HepG2 (cell line): Measurements from ENCODE around the gene CDYL. TPM values are rescaled to one million over a fixed set of nuclear protein-coding genes. Genes with fewer than 3 reads are reported as not detected.

Experiments used
- ATAC-seq: fragments of 200-7000 bp; cut with Tn5 transposase; 3 replicates; pipeline ENCODE4 v1.9.1; 2020; ENCODE audit warnings: mild to moderate bottlenecking, moderate library complexity
- BruUV-seq: library from RNA; stranded (reverse); fragments of 400-500 nt; replicated peaks from 2 replicates; lab custom pipeline; 2021; lab: Mats Ljungman, UMichigan
- CTCF ChIA-PET: fragments of 300-600 bp; formaldehyde crosslinking; extraction: SDS; loops from one replicate; lab custom pipeline; 2021; ENCODE audit warnings: low total read pairs, inconsistent platforms, low intra/inter-chr PET ratio; lab: Yijun Ruan, JAX
- POLR2A ChIA-PET: fragments of 350-600 bp; sonication (Branson Sonifier 250); formaldehyde crosslinking; loops from one replicate; lab custom pipeline; 2020; ENCODE audit warnings: antibody characterized with exemption, inconsistent platforms; lab: Yijun Ruan, JAX
- DNase-seq: peaks from one replicate; pipeline ENCODE4 v3.0.0-alpha.2; 2015; ENCODE audit warnings: low spot score
- FAIRE-seq: peaks from 3 replicates; lab custom pipeline; 2011; peaks lifted over from hg19 to GRCh38; lab: Jason Lieb, UNC
- H2AFZ ChIP-seq: one replicate; pipeline ENCODE4 v1.6.1; 2011; ENCODE audit warnings: low read length, inconsistent platforms
- H3K27ac ChIP-seq: fragments of 300-600 bp; 3 replicates; pipeline ENCODE4 v1.8.0; 2011; ENCODE audit warnings: mixed run types, mild to moderate bottlenecking, mixed read lengths, low read length, inconsistent platforms; ENCODE audit not compliant: insufficient read depth; ENCODE audit errors: extremely low read length
- H3K27me3 ChIP-seq, 2 experiments: fragments of 200-600 bp in 1 of 2; 2 replicates in 1 of 2; 3 replicates in 1 of 2; pipeline versions ENCODE4 v1.6.0 to v1.8.0; 2011; ENCODE audit warnings: low read length in 2 of 2, mild to moderate bottlenecking in 2 of 2, moderate library complexity in 2 of 2, inconsistent platforms in 1 of 2; ENCODE audit not compliant: insufficient read depth in 2 of 2, control insufficient read depth in 1 of 2
- H3K36me3 ChIP-seq, 2 experiments: fragments of 200-600 bp in 1 of 2; replicated peaks in 1 of 2; 2 replicates in 1 of 2; 3 replicates in 1 of 2; pipeline versions ENCODE4 v1.5.1 to v1.8.0; 2011; ENCODE audit warnings: low read length in 2 of 2, inconsistent platforms in 1 of 2; ENCODE audit not compliant: insufficient read depth in 2 of 2, control insufficient read depth in 1 of 2
- H3K4me1 ChIP-seq: 2 replicates; pipeline ENCODE4 v1.5.1; 2012; ENCODE audit warnings: low read length, inconsistent platforms; ENCODE audit not compliant: insufficient read depth
- H3K4me2 ChIP-seq: 2 replicates; pipeline ENCODE4 v1.6.0; 2011; ENCODE audit warnings: low read depth, low read length, inconsistent platforms
- H3K4me3 ChIP-seq, 3 experiments: fragments of 200-600 bp in 1 of 3; sonication (generic), shearing (Covaris generic) in 1 of 3; replicated peaks in 1 of 3; 2 replicates each; pipeline ENCODE4 v1.5.1; 2011 to 2016; ENCODE audit warnings: low read length in 3 of 3, inconsistent platforms in 2 of 3, low read depth in 2 of 3, mild to moderate bottlenecking in 2 of 3, control low read depth in 1 of 3, mixed read lengths in 1 of 3; ENCODE audit not compliant: insufficient read depth in 1 of 3
- H3K79me2 ChIP-seq: one replicate; pipeline ENCODE4 v1.6.1; 2011; ENCODE audit warnings: low read length, inconsistent platforms; ENCODE audit not compliant: insufficient read depth
- H3K9ac ChIP-seq: 2 replicates; pipeline ENCODE4 v1.6.0; 2011; ENCODE audit warnings: mild to moderate bottlenecking, low read depth, low read length, inconsistent platforms; ENCODE audit not compliant: insufficient read depth
- H3K9me3 ChIP-seq: 2 replicates; pipeline ENCODE4 v1.5.1; 2012; ENCODE audit warnings: mild to moderate bottlenecking, low read length
- H4K20me1 ChIP-seq: 2 replicates; pipeline ENCODE4 v1.6.0; 2011; ENCODE audit warnings: inconsistent platforms, mild to moderate bottlenecking, low read length, moderate library complexity; ENCODE audit not compliant: insufficient read depth
- HDAC1 ChIP-seq: sonication (generic); formaldehyde crosslinking; IDR thresholded peaks from 2 replicates; pipeline ENCODE4 v1.5.1; 2020; ENCODE audit warnings: mild to moderate bottlenecking, missing genetic modification reagents
- MED13 ChIP-seq: sonication (generic); formaldehyde crosslinking; IDR thresholded peaks from 2 replicates; pipeline ENCODE4 v1.5.0; 2020; ENCODE audit warnings: missing genetic modification reagents
- SAFB2 ChIP-seq: sonication (generic); formaldehyde crosslinking; IDR thresholded peaks from 2 replicates; pipeline ENCODE4 v1.5.1; 2020; ENCODE audit warnings: missing genetic modification reagents, low read depth, mild to moderate bottlenecking, borderline replicate concordance
- SMAD3 ChIP-seq: sonication (generic); formaldehyde crosslinking; IDR thresholded peaks from 2 replicates; pipeline ENCODE4 v1.4.0; 2020; ENCODE audit warnings: missing genetic modification reagents
- ZBTB42 ChIP-seq: sonication (generic); formaldehyde crosslinking; IDR thresholded peaks from 2 replicates; pipeline ENCODE4 v1.5.0; 2020; ENCODE audit warnings: mild to moderate bottlenecking, missing genetic modification reagents
- ZFP82 ChIP-seq: sonication (generic); formaldehyde crosslinking; IDR thresholded peaks from 2 replicates; pipeline ENCODE4 v1.5.1; 2020; ENCODE audit warnings: mild to moderate bottlenecking, missing genetic modification reagents, borderline replicate concordance
- ZNF142 ChIP-seq: sonication (generic); formaldehyde crosslinking; IDR thresholded peaks from 2 replicates; pipeline ENCODE4 v1.4.0; 2020; ENCODE audit warnings: missing genetic modification reagents
- ZNF282 ChIP-seq: fragments of 450-650 bp; IDR thresholded peaks from 2 replicates; pipeline ENCODE4 v1.6.1; 2018; ENCODE audit not compliant: partially characterized antibody
- ZNF292 ChIP-seq: sonication (generic); formaldehyde crosslinking; IDR thresholded peaks from 2 replicates; pipeline ENCODE4 v1.8.1; 2022; ENCODE audit warnings: mild to moderate bottlenecking, low read depth, missing genetic modification reagents, borderline replicate concordance
- ZNF770 ChIP-seq: sonication (generic); formaldehyde crosslinking; IDR thresholded peaks from 2 replicates; pipeline ENCODE4 v1.5.0; 2020; ENCODE audit warnings: mild to moderate bottlenecking, missing genetic modification reagents
- WGBS: methylation state at CpG from one replicate; pipeline ENCODE4 v1.1.6; 2017; ENCODE audit warnings: low lambda C conversion rate; 5-methylcytosine and 5-hydroxymethylcytosine counted together
- in situ Hi-C: cut with HindIII; loops from 2 replicates; pipeline ENCODE4 v1.10.0; 2017; ENCODE audit warnings: low pct_unique_long_range_greater_than_20kb; ENCODE audit not compliant: extremely low pct_ligation_motif_present
- intact Hi-C: fragments of 100-400 bp; cut with micrococcal nuclease; formaldehyde crosslinking; loops from one replicate; pipeline ENCODE4 v1.10.0; 2022; ENCODE audit not compliant: unreplicated experiment
- polyA plus RNA-seq, 8 experiments: library from polyadenylated mRNA; depleted of rRNA in 3 of 8; stranded (reverse) in 7 of 8; unstranded in 1 of 8; fragments of >200 nt; fragmentation: Illumina TruSeq in 4 of 8; extraction: Trizol in 4 of 8; gene quantifications; 2 replicates each; pipeline versions ENCODE4 v1.2.1 to v1.2.3, GENCODE V29; 2011 to 2016; ENCODE audit warnings: low read depth in 4 of 8, missing spikeins in 1 of 8, mixed read lengths in 1 of 8; ENCODE audit not compliant: insufficient read depth in 1 of 8
- total RNA-seq, 5 experiments: library from RNA; depleted of rRNA; stranded (reverse); fragments of >200 nt; fragmentation: Illumina TruSeq; extraction: Trizol; gene quantifications; 2 replicates each; pipeline ENCODE4 v1.2.3, GENCODE V29; 2016; ENCODE audit warnings: low read depth in 1 of 5
- TF ChIP-seq, protein P1 (sequence below): sonication (generic); formaldehyde crosslinking; conservative IDR thresholded peaks from 2 replicates; pipeline ENCODE4 v1.8.0; 2022; ENCODE audit warnings: mild to moderate bottlenecking, moderate library complexity, missing genetic modification reagents
- TF ChIP-seq, protein P2 (sequence below): sonication (generic); formaldehyde crosslinking; IDR thresholded peaks from 2 replicates; pipeline ENCODE4 v1.4.0; 2020; ENCODE audit warnings: mild to moderate bottlenecking, missing genetic modification reagents
- TF ChIP-seq, protein P3 (sequence below): sonication (generic); formaldehyde crosslinking; IDR thresholded peaks from 2 replicates; pipeline ENCODE4 v1.4.0; 2020; ENCODE audit warnings: mild to moderate bottlenecking, missing genetic modification reagents

The CDYL gene
- total and polyA plus RNA-seq, 2 of the 13 experiments (the other 11 are each of a cell fraction or from before 2014, with no cell fraction given) = 22.8 to 105 TPM

GRCh38 chr6:4814212-4814611 is 38.0 kb downstream of the CDYL start (continued):
- TF ChIP-seq ZFP82 (no peak), ZNF770 (CRISPR knock-in tag) (no peak), ZNF142 (no peak)

DNA sequence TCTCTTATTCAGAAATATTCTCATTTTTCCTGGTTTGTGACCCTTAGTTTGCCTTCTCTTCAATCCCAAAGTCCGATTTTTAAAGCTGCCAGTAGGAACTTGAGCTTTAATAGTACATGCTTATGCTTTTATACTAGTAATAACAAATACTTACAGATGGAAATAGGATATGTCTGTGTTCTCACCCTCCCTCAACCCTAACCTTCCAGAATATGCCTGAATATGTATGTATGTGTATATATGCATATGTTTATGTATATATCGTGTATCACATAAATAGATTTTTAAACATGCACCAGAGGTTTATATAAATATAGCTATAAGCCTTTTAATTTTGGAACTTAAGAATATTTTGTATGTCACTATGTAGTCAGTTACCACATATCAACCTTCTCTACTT is 38.8 kb downstream of the CDYL start:
- CTCF ChIA-PET = no interaction called here
- no peak for ATAC-seq
- DNase-seq = no peak
- TF ChIP-seq HDAC1 (CRISPR knock-in tag) (no peak), MED13 (CRISPR knock-in tag) (no peak), ZBTB42 (CRISPR knock-in tag) (no peak), ZNF282 (no peak), ZNF292 (CRISPR knock-in tag) (no peak), SAFB2 (CRISPR knock-in tag) (no peak), SMAD3 (CRISPR knock-in tag) (no peak)
- TF ChIP-seq, protein P1, sequence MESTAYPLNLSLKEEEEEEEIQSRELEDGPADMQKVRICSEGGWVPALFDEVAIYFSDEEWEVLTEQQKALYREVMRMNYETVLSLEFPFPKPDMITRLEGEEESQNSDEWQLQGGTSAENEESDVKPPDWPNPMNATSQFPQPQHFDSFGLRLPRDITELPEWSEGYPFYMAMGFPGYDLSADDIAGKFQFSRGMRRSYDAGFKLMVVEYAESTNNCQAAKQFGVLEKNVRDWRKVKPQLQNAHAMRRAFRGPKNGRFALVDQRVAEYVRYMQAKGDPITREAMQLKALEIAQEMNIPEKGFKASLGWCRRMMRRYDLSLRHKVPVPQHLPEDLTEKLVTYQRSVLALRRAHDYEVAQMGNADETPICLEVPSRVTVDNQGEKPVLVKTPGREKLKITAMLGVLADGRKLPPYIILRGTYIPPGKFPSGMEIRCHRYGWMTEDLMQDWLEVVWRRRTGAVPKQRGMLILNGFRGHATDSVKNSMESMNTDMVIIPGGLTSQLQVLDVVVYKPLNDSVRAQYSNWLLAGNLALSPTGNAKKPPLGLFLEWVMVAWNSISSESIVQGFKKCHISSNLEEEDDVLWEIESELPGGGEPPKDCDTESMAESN (CRISPR knock-in tag) = no peak
- TF ChIP-seq, protein P2, sequence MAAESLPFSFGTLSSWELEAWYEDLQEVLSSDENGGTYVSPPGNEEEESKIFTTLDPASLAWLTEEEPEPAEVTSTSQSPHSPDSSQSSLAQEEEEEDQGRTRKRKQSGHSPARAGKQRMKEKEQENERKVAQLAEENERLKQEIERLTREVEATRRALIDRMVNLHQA (CRISPR knock-in tag) = no peak
- TF ChIP-seq, protein P3, sequence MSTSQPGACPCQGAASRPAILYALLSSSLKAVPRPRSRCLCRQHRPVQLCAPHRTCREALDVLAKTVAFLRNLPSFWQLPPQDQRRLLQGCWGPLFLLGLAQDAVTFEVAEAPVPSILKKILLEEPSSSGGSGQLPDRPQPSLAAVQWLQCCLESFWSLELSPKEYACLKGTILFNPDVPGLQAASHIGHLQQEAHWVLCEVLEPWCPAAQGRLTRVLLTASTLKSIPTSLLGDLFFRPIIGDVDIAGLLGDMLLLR (CRISPR knock-in tag) = no peak

More for the DNA sequence above, 38.8 kb downstream of the CDYL start:
- Histone ChIP-seq H3K4me2 (no peak overlapping the region), H2AFZ (no peak overlapping the region), H3K4me3 (no peak overlapping the region), H3K9ac (no peak overlapping the region), H3K27me3 (no peaks in the 10 kb centered on the region), H3K36me3 (no peaks in the 10 kb centered on the region), H4K20me1 (peaks cover 6% of the 10 kb centered on the region; the same call in 1 of the 2 replicates), H3K27ac (no peak overlapping the region), H3K79me2 (peaks cover 87% of the 10 kb centered on the region), H3K4me1 (peaks cover 28% of the 10 kb centered on the region), H3K9me3 (no peaks in the 10 kb centered on the region)
- POLR2A ChIA-PET = no interaction called here
- in situ Hi-C loops = no loop called here
- BruUV-seq = no TSS peak
- no peak for FAIRE-seq
- intact Hi-C loops = no loop called here
- whole genome bisulfite sequencing = 85% methylated on average over 2 of the region's 2 CpGs
